ENCODE data around the gene XYLB.

Gene XYLB

DNA sequence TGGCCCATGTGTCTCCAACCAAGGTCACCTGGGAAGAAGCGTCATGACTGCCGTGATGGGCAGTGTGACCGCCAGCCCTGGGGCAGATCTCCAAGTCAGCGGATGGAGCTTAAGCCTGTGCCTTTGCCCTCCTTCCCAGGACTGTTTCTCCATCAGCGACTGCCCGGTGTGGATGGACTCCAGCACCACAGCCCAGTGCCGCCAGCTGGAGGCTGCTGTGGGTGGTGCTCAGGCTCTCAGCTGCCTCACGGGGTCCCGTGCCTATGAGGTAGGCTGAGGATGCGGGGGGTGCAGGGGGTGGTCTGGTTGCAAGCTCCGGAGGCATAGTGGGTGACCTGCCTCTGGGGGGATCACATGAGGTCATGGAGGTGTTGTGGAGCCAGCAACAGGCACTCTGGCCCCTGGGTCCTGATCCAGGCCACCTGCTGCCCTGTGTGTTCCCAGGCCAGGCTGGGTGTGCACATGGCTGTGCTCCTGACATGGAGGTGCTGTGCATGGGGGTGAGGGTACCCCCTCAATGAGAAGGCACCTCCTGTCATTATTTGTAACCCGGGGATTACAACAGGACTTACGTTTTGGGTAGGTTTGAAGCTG lies 19.0 kb downstream of the XYLB start:
- no peak for DNase-seq

DNA sequence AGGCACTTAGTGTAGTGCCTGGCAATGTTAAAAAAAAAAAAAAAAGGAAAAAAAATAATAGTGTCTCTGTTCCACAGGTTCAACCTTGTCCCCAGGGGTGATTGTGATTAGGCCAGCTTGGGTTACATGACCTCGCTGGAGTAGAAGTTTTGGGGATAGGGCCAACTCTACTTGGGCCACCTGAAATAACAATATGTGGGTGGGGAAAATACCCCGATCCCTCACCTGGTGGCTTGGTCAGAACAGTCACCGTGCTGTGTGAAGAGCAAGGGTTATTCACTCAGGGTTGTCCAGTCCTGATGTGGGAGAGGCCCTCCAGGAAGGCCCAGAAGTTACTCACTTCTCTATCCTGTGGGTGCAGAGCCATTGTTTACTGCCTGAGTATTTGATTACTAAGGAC lies 19.5 kb downstream of the XYLB start:
- no peak for DNase-seq

DNA sequence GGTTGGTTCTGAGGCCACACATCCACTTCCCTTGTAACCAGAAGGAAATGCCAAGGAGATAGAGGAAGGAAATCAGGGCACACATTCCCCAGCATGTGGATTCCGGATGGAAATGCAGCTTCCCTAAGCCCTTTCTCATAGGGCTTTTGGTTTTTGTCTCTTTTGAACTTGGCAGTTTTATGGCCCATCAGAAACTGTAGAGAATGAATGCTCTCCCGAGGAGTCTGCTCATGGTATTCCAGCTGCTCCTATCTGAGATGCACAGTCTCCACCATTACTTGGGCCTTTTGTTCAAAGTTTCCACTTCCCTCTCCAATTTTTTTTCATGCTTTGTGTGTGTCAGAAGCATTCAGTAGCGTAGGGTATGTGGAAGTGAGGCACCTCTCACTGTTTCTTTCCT lies 21.2 kb downstream of the XYLB start:
- DNase-seq, result no peak

- DNase-seq, result no peak
Measured at GRCh38 chr3:38368238-38368637, 21.7 kb downstream of the XYLB start.

- no peak for DNase-seq
Measured at GRCh38 chr3:38369186-38369585, 22.6 kb downstream of the XYLB start.

DNA sequence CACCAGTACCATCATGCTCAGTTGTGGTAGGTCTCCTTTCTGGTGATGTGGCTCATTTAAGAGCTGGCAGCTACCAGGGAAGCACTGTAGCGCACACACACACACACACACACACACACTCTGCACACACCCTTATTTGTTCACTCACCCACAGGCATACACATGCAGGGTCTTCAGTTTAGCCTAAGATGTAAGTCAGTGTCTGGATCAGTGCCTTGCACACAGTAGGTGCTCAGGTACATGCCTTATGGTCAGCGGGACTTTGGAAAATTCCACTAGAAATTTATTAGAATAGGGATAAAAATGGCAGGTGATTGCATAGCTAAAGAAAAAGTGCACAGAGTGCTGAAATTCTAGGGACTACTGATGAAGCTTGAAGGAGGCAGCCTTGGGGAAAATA lies 23.6 kb downstream of the XYLB start:
- DNase-seq, result no peak

GRCh38 chr3:38370861-38371260 lies 24.3 kb downstream of the XYLB start:
- DNase-seq, result no peak

DNA sequence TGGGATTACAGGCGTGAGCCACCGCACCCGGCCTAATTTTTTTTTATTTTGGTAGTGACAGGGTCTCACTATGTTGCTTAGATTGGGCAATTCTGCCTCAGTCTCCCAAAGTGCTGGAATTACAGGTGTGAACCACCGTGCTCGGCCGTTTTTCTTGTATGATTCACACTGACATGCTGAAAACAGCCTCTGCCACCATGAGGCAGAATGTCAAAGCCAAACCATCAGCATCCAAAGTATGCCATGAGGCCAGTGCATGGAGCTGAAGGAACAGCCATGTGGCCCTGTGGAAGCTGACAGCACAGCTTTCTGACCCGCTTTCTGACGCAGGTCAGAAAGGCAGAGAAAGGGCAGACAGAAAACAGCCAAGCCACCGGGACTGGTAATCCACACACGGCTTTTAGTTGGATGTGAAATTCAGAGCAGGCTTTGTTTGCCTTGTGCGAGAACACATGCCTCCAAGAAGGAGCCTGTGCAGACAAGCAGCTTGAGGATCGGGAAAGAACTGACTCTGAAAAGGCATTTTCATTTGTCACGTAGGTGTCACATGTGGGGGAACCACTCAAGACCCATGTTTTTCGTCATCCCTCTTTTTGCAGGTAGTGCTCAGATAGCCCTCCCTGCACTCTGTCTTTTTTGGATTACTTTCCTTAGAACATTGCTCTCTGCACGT lies 25.1 kb downstream of the XYLB start:
- DNase-seq, result no peak

DNA sequence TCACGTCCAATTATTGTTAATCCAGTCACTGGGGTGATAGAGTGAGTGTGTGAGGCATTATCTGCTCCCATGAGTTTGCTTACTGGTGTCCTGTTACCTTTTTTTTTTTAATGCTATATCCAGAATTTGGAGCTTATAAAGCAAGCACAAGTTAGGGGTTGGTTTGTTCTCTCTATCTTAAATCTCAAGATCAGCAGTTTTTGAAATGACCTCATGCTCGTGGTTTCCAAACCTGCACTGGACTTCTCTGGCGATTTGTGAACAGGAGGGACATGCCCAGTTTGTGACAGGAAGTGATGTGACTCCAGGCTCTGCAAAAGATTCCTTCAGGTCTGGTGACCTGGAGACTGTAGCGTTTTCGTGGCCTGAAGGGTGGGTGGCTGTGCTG lies 25.6 kb downstream of the XYLB start:
- no peak for DNase-seq

DNA sequence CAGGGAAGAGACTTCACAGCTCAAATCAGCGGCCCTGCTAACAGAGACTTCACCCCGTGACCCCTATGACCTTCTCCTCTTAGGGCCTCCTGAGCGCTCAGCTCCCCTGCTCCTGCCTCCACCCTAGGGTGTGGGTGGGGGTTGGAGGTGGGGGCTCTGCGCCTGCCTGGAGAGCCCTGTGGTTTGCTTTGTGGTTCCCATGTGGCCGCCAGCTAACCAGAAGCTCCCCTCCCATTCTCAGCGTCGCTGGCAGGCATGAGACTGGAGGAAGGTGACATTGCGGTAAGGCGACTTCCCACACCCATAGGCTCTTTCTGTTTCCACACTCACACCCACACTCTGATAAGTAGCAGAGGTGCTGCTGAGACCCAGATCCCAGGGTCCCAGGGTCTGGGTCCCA lies 27.6 kb downstream of the XYLB start:
- DNase-seq, result no peak

DNA sequence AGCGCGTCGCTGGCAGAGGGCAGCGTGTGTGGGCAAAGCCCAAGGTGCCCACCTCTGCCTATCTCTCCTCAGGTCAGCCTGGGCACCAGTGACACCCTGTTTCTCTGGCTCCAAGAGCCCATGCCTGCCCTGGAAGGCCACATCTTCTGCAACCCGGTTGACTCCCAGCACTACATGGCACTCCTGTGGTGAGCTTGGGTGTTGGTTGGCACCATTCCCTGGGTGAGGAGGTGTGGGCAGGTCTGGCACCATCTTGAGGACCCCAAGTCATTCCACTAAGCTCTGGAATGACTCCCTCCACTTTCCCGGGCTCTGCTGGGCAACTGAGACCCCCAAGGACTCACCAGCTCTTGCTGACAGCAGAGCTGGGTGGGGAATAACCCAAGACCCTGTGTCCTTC lies 28.5 kb downstream of the XYLB start:
- no peak for DNase-seq

DNA sequence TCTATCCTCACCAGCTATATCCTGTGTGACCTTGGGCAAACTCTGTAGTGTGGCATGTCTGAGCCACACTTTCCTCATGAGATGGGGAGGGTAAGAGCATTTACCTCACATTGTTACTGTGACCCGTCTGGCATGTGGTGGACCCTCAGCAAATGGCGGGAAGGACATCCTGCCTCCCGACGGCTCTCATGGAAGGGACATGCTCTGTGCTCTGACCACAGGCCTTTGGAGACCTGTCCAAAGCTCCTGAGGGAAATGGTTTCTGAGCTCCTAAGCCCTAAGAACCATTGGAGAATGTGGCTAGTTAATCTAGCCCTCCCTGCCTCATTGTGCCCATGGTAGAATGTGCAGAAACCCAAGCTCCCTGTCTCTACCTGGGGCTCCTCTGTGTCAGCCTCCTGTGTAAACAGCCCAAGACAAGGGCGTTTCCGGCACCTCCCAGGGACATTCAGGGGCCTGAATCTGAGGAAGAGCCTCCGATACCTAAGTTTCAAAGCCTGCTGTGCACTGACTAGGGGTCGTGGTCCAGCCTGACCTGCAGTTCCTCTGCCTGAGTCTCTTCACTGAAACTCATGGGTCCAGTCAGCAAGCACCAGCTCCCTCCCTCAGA lies 29.0 kb downstream of the XYLB start:
- no peak for DNase-seq

DNA sequence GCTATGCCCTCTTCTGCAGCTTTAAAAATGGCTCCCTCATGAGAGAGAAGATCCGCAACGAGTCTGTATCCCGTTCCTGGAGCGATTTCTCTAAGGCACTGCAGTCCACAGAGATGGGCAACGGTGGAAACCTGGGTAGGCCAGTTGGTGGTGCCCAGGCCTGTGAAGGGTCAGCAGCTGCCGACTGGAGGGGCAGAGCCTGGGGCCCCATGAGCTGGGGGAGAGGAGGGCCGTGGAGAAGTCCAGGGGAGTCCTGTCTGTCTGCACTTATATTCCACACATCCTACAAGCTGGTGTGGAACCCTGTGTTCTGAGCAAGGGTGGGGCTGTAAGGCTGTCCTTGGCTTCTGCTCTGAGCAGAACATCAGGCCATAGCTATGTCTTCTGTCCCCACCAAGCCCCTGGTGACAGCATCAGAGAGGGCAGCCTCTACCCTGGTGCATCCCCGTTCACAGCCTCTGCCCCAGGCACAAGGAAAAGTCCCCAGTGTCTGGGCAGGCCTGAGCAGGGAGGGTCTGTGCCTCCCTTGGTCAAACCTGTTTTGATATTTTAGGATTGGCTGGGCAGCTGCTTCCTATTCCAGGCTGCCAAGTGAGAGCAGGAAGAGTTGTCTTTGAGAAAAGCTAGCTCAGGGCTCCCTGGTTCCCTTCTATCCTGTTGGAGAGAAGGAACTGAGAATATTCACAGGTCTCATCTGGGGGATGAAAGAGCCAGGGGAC lies 29.7 kb downstream of the XYLB start:
- DNase-seq, result no peak

DNA sequence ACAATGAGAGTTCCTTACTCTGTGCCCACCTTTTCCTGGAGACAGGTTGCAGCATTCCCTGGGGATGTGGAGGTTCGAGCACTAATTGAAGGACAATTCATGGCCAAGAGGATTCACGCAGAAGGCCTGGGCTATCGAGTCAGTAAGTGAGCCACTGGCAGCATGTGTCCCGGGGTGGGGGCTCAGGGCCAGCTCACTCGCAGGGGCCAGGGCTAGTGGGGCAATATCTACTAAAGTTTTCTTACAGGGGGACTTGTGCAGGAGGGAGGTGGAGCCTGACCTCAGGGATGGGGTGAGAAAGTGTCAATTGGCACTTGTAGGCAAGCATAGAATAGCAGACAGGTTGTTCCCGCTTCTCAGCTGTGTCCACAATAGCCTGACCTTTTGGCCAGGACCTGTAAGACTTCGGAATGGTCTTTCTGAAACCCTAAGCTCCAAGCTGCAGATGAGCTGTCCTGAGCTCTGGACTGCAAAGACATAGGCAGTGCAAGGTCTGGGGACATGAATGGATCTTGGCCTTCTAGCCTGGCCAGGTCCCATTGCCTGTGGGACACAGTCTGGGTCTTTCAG lies 32.7 kb downstream of the XYLB start:
- no peak for DNase-seq

- no peak for DNase-seq
Measured at GRCh38 chr3:38382506-38383080, 36.0 kb downstream of the XYLB start.

GRCh38 chr3:38383156-38383875 lies 36.7 kb downstream of the XYLB start:
- DNase-seq, result no peak

DNA sequence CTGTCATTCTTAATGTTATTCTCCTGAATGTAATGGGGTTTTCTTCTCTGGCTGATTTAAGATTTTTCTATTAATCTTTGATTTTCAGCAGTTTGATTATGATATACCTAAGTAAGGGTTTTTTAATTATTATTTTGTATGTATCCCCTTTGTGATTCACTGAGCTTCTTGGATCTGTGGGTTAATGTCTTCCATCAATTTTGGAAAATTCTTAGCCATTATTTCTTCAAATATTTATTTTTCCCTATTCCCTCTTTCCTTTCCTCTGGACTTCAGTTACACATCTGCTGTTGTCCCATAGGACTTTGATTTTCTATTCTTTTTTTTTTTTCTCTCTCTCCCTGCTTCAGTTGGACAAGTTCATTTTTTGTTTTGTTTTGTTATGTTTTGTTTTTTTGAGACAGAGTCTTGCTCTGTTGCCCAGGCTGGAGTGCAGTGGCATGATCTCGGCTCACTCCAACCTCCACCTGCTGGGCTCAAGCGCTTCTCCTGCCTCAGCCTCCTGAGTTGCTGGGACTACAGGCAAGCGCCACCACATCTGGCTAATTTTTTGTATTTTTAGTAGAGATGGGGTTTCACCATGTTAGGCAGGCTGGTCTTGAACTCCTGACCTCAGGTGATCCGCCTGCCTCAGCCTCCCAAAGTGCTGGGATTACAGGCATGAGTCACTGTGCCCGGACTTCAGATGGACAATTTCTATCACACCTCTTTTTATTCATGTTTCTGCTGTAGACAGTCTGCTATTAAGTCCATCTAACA lies 40.6 kb downstream of the XYLB start:
- no peak for DNase-seq

DNA sequence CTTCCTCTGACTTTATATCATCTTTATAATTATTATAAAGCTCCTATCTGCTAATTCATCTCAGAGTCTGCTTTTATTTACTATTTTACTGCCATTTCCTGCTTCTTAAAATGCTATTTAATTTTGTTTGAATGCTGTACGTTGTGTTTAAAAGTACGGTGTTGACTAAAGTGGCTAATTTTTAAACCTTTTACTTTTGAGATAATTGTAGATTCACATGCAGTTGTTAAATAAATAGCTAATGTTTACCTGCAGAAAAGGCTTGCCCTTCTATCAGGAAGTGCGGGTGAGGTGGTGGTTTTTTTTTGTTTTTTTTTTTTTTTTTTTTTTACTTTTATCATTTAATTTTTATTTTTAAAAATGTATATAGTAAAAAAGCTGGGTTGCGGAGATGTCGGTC lies 41.3 kb downstream of the XYLB start:
- DNase-seq, result no peak

DNA sequence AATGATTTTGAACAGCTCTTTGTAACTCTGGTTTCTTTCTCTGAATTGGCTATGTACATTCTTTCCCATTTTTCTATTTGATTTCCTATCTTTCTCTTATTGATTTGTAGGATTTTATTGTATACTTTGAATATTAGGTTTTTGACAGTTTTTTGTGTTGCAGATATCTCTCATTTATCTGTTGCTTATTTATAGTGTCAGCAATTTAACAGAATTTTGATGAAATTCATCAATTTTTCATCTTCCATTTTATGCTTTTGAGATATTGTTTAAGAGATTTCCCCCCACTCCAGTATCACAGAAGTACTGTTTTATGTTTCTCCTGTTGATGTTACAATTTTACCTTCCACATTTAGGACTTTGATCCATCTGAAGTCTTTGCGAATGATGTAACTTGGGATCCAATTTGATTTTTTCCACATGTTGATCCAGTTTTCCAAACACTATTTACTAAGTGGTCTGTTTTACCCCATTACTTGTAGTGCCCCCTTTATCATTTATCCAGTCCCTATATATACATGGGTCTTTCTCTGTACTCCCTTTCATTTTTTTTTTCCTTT lies 46.1 kb downstream of the XYLB start:
- no peak for DNase-seq

GRCh38 chr3:38396239-38396638 lies 49.7 kb downstream of the XYLB start:
- DNase-seq, result no peak

GRCh38 chr3:38396861-38397260 lies 50.3 kb downstream of the XYLB start:
- DNase-seq, result no peak

GRCh38 chr3:38397320-38397719 lies 50.7 kb downstream of the XYLB start:
- DNase-seq, result no peak
